IPS-NIHi7 (cell line): Measurements from ENCODE around the gene STRA6.

Experiments
- DNase-seq: peaks from one replicate; pipeline ENCODE4 v3.0.0; 2012; ENCODE audit warnings: mixed read lengths; ENCODE audit errors: extremely low spot score

The STRA6 gene

GRCh38 chr15:74132681-74133651 lies 69.6 kb downstream of the STRA6 start:
- no peak for DNase-seq

DNA sequence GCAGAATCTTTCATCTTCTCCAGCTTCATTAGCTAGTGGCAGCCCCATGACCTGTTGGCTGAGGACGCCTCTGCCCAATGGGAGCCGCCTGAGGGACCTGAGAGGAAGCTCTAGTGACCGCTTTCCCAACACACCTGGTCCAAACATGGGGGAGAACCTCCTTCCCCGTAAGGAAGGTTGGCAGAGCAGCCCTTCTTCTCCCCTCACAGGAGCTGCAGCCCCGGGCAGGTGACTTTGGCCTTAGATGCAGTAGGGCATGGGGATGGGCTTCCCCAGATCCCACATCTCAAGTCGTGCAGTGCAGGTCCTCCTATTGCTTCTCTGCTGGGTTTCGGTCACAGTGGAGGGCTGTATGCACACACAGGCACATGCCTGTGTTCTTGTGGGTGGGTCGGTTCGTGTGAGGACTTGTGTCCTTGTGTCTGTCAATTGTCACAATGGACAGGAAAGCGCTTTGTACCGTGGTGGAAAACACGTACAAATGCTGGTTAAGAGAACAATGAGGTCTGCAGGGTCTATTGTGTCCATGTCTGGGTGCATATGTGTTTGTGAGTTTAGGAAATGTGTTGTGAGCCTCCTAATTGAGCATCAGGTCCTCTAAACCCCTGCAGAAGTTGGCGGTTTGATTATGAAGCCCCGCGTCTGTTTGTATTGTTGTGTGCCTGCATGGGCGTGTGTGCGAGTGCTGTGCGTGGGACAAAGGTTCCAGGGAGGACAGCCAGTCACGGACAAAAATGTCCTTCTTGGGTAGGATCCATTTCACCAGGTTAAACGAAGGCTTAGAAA lies 70.8 kb downstream of the STRA6 start:
- no peak for DNase-seq

DNA sequence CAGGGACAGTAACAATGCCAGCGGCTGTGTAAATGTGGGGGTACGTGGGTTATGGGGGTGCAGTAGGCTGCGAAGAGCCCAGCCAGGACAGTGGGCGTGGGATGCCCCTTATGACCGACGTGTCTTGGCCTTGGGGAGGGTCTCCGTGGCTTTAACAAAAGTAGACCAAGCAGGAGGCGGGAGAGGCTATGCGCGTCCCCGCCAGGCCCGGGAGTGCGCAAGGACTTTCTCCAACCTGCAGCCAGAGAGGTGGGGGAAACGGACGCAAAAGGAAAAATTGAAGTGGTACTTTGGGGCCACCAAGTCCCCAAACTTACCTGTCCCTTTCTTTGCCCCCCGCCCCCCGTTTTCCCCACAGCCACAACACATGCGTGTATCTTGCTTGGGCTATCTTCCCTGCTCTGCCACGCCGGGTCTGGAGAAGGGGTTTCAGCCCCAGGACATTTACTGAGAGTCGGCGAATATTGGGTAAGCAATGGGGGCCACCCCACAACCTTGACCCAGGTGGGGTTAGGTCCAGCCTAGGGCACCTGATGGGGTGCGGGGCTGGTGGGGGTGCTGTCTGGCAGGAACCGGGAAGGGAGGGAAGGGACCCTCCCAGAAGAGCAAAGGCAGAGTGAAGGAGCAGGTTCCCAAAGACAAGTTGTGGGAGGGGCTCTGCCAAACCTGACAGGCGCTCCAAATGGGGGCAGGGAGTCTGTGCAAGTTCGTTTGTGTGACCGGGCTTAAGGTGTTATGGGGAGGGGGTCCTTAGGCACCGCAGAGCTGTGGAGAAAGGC lies 71.5 kb downstream of the STRA6 start:
- no peak for DNase-seq

DNA sequence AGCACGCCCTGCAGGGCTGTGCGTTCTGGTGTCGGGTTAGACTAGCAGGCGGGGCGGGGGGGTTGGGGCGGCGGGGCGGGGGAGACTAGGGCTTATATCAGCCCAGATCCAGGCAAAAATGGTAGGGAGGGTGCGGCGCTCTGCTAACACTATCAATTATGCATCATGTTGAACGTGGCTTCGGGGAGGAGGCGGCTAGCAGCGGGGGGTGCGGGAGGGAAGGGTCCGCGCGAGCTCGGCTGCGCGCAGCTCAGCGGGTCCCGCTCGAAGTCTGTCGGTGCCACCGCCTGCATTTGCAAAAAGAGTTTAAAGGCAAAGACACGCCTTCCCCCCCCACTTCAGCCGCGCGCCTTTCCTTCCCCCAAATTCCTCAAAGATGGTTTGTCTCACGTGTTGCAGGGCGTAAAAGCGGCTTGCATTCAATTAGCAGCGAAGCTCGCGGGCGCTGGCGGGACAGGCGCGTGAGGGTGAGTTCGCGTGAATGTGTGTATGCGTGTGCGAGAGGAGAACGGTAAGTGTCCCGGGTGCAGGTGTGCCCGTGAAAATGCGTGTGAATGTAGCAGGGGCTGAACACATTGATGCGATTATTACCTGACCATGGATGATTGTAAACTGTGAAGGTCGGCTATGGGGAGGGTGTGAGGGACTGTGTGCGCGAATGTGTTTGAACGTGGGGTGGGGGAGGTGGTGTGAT lies 72.3 kb downstream of the STRA6 start, which contains the start of gene ISLR2:
Gene ISLR2 (plus strand): TSS at position 432 of the 694 bp plus-strand sequence. CDS start 2,169 bp downstream, outside the sequence.
- DNase-seq, result no peak

DNA sequence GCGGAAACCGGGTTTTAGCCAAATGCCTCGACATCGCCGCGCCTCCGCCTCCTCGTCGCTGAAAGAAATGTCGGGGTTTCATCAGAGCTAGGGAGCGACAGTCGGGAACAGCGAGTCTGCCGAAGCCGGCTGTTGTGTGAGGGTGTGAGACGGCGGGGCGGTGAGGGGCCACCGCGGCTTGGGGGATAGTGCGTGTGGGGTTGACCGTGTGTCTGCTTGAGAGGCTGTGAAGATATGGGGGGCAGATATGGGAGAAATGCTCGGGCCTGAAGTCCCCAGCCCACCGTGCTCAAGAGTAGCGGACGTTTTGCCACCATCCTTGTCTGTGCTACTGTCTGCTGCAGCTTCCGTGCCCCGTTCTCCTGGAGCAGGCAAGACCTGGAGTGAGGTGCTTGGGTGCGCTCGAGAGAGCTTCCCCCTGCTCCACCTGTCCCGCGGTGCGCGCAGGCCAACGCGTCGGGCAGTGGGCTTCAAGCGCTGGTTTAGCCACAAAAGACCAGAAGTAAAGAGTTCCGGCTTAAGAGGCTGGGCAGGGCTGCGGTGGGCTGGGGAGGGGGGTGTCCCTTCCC lies 72.9 kb downstream of the STRA6 start:
- DNase-seq, result no peak
